GM19328 (cell line): ENCODE data around the gene MMP1.

Experiments used
- ATAC-seq: cut with Tn5 transposase; IDR thresholded peaks from one replicate; pipeline ENCODE4 v1.9.1; 2021; ENCODE audit warnings: mild to moderate bottlenecking, moderate library complexity; ENCODE audit not compliant: unreplicated experiment

The MMP1 gene

DNA sequence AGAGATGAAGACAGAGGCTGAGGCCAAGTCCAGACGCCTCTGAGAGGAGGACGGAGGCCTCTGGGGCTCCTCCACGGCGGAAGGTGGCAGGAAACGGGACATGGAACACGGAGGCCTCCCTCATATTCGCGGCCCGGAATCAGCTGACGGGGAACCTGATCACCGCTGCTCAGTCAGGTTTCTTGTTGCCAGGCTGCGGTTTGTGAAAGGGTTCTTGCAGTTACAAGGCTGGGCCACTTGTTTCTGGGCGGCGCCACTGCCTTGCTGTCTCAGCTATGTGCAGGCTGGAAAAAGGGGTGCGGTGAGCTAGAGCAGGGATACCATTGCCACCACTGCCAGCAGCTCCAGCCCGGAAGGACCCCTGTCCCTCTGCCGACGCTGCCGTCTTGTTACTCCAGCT, 10.0 kb upstream of the MMP1 start:
- no peak for ATAC-seq

DNA sequence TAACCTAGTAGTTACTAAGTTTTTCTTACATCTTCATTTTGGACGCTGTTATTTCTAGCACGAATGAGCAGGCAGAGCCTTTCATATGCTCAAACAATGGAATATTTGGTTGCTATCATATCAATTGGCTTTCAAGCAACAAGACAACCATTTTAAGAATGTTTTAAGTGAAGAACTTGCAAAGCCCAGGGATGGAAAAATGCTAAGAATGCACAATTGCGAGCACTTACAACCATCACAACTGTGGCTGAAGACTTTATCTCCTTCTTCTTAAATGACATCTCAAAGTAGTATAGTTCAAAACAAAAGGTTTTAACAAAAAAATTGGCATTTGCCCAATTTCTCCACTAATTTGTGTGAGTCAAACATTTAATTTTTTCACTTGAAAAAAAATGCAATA, 8.3 kb upstream of the MMP1 start:
- no peak for ATAC-seq

DNA sequence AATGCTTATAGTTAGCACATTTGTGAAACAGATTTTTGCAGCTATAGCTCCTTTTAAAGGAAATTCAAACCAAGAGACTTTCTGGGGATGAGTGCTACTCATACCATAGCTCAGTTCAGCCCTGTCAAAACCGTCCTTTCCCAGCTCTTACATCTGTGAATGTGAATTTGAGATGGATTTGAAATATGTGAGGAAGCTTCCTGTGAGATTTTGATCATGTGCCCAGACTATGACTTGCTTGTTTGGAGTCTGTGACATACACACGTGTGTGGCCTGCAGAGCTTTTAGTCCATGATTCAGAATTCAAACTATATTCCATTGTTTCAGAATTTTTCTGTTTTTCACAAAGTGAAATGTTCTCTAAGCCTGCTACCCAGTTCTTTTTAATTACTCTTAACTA, 4.4 kb upstream of the MMP1 start:
- ATAC-seq = no peak

DNA sequence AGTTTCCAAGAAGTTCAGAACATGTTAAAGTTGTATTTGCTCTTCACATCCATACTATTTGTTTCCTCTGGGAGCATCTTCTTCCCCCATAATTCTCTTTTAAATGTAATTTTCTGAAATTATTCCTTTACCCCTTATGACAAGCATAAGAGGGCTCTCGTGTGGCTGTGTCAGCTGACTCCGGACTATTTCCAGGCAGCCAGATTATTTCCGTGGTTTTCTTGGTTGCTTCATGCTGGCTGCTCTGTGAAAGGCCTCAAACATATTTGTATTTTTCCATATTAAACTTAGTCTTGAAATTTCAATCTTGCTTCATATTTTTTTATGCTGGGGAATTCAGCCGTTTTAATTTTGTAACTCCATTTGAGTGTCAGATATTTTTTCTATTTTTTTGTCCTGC, 2.8 kb upstream of the MMP1 start:
- no peak for ATAC-seq

DNA sequence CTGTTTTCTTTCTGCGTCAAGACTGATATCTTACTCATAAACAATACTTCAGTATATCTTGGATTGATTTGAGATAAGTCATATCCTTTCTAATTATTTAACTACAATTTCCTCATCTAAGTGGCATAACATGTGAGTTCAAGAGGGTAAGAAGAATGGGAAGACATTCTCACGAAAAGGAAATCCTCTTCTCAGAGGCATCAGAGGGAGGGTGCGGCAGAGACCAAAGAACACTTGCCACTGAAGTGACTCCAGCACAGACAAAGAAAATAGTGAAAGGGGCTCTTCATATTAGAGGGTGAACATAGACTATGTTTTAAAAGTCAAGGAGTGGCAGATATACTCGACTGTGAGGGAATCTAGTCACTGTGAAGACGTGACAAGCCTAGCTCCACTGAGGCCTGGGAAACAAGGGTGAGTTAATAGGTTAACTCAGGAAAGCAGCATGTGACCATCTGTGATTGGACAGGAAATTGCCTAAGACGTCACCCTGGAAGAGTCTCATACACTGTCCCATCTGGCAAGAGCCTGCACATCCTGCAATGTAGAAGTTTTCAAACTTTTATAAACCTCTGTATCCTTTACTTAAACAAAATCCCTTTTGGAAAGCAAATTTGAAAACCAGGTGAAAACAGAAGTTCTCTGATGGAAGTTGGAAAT, 1.9 kb upstream of the MMP1 start:
- ATAC-seq = no peak

DNA sequence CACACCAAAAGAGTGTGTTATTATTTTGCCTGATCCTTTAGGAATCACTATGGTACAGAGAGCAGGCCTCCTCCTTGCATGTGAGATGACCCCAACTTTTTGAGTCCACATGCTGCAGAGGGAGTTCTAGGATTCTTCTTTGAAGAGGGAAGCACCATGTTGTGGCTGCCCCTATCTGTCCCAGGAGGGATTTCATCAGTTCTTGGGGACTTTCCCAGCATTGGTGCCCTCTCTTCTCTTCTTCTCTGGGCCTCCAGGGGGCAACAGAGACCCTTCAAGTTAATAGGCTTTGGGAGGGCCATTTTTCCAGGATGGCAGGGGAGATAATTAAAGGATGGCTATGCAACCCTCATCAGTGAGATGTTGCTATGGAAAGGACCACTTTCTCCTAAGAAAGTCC, 3.6 kb downstream of the MMP1 start:
- peak; percentile 86 for ATAC-seq

DNA sequence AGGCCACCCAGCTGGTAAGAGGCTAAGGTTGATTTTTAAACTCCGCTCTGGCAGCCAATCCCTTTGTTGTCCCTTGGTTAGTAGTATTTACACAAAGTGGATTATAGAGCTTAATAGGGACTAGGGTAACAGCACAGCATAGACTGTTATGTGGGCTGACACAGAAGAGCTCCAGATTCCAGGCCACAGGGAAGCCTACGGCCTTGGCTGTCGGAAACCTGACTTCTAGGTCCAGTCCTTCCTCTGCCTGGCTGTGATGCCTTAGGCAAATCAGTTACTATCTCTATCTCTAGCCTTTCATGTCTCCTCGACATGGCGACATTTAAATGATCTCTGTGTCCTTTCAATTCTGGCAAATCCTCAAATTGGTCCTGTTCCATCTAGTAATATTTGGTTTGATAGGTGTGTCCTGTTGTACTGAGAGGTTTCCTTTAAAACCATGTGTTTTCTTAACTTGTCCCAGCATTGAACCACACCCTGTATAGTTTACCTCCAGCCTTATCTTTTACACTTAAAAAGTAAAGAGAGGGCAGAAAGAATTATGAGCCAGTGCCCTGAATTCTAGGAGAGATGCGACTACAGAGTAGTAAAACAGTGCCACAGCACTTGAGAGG, 4.2 kb downstream of the MMP1 start:
- ATAC-seq = no peak

DNA sequence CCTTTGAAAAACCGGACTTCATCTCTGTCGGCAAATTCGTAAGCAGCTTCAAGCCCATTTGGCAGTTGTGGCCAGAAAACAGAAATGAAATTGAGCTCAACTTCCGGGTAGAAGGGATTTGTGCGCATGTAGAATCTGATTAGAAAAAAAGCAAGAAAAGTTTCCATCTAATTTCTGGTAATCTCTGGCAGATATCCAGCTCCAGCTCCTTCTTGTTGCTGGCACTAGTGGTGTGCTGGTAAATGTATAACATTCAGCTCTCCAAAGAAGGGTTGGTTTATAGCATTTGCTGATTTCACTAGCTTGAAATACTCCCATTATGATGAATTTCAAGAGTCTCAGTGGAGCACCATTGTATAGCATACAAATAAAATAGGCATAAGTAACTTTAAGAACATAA, 5.4 kb downstream of the MMP1 start:
- ATAC-seq = no peak

DNA sequence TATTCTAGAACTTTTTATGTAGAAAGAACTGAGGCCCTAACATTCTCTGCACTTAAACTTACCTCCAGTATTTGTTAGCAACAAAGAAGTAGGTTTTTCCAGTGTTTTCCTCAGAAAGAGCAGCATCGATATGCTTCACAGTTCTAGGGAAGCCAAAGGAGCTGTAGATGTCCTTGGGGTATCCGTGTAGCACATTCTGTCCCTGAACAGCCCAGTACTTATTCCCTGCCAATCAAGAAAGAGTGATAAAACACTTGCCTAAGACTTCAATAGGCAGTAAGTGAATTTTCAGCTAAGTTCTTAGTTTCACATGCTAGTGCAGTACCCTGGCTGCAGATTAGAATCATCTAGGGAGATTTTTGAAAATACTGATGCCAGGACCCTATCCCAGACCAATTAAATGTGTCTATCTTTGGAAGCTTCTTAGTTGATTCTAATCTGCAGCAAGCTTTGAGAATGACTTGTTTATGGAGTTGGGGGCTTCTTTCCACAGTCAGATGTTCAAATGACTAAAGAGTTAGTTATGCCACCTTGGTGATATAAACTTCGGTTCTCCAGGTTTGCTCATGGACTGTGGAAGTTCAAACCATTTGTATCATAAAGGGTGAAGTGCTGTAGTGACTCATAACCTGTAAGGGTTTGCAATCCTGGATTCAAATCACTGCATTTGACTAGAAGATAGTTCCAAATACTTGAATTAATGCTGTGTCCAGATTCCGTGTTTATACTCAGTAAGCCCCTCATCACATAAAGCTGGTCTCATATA, 6.5 kb downstream of the MMP1 start:
- ATAC-seq = no peak

DNA sequence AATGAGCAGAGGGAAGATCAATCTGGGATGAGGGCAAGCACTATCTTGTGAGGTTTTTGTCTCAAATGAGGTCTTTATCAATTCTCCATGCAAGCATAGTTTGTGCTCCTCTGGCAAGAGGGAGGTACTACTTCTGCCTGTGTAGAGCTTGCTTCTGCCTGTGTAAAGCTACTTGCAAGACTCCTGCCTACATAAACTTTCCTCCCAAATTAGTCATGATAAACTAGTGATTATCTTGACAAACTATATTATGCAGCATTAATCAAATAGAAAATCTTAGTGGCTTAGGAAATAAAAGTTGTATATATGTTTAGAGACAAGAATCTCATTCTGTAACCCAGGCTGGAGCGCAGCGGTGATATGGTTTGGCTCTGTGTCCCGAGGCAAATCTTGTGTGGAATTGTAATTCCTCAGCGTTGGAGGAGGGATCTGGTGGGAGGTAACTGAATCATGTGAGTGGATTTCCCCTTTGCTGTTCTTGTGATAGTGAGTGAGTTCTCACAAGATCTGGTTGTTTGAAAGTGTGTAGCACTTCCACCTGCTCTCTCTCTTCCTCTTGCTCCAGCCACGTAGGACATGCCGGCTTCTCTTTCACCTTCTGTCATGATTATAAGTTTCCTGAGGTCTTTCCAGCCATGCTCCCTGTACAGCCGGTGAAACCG, 9.5 kb downstream of the MMP1 start:
- ATAC-seq = no peak

DNA sequence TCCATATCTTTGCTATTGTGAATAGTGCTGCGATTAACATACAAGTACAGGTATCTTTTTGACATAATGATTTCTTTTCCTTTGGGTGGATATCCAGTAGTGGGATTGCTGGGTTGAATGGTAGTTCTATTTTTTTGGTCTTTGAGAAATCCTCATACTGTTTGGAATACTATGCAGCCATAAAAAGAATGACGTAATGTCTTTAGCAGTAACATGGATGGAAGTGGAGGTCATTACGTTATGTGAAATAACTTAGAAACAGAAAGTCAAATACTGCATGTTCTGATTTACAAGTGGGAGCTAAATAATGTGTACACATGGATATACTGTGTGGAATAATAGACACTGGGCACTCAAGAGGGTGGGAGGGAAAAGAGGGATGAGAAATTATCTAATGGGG, 13.6 kb downstream of the MMP1 start:
- no peak for ATAC-seq

DNA sequence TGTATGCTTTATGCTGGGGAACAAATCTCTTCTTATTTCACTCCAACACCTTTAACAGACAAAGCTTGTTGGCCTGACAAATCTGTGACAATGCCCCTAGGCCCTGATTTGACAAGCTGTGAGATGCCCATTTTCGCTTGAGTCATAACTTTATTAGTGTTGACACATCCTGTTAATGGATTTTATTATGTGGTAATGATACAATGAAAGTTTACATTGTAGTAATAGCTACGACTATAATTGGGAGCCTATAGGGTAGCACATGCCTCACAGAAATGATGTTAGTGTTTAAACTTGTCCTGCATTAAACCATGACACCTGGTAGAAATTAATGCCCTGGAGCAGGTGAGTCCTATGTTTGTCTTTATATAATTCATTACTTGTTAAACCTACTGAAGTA, 14.2 kb downstream of the MMP1 start:
- ATAC-seq = no peak

DNA sequence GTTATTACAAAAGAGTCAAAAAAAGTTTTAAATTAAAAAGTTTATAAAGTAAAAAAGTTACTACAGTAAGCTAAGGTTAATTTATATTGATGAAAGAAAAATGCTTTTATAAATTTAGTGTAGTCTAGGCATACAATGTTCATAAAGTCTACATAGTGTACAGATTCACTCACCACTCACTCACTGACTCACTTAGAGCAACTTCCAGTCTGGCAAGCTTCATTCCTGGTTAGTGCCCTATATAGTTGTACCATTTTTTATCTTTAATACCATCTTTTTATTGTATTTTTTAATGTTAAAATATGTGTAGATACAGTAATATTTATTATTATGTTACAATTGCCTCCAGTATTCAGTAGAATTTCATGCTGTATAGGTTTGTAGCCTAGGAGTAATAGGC, 14.9 kb downstream of the MMP1 start:
- ATAC-seq = no peak

DNA sequence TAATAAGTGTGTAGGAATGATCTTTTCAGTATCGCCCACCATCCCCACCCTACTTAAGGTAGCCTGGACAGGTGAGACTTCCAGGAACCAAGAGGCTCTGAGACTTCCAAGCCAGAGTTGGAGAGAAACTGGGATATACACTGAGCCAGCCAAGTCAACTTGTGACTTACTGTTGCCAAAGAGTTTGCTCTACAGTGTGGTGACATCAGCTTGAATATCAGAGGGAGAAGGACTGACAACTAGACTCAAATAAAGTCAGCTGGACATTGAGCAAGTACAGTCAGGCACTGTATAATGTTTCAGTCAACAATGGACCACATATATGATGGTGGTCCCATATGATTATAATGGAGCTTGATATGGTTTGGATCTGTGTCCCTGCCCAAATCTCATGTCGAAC, 16.3 kb downstream of the MMP1 start:
- ATAC-seq = no peak

DNA sequence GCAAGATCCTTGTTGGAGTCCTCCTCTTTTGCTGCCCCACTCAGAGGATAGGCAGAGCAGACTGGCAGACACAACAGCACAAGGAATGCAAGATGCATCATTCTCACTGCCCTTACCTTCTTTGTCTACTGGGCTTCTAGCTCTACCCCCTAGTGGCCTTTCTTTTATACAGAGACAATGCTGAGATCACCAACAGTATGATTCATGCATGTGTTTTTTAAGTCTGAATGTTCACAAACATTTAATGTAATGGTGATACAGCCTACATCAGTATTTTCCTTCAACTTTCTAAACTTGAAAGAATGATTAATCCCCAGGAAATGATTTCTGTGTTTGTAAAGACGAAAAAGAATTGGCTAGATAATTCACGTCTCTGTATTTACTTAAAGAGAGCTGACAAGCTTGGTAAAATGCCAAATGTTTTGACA, 17.5 kb downstream of the MMP1 start, which contains the start of gene MMP10:
TSS of gene MMP10 (minus strand) at position 138 of the 428 bp plus-strand sequence. CDS start at position 101, 37 bp downstream.
- ATAC-seq = peak; percentile 49

DNA sequence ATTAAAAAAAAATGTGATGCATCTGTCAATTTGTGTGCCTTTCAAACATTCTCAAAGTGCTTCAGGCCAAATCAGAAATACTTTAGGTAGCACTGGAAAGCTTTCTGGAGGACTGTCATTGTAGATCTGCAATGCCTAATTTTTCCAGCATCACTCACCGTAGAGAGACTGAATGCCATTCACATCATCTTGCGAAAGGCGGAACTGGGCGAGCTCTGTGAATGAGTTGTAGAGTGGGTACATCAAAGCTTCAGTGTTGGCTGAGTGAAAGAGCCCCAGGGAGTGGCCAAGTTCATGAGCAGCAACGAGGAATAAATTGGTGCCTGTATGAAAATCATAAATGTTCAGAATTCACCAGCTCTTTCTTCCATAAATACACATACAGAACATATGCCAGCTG, 21.5 kb downstream of the MMP1 start:
- no peak for ATAC-seq

DNA sequence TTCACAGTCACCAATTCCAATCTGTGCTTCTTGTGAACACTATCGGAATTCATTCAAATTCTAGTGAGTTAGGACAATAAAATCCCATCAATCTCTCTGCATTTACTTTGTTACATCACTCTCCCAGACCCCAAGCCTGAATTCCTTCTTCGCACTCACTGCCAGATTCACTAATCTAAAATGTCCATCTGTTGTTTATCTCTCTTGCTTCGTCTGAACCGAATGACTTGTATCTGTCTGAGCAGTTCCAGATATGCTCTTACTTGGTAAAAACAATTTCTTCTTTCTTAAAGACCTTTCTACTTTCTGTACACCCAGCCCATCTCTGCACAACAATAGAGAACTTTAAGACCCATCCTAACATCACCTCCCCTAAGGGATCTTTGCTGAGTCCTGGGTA, 24.6 kb downstream of the MMP1 start:
- no peak for ATAC-seq

DNA sequence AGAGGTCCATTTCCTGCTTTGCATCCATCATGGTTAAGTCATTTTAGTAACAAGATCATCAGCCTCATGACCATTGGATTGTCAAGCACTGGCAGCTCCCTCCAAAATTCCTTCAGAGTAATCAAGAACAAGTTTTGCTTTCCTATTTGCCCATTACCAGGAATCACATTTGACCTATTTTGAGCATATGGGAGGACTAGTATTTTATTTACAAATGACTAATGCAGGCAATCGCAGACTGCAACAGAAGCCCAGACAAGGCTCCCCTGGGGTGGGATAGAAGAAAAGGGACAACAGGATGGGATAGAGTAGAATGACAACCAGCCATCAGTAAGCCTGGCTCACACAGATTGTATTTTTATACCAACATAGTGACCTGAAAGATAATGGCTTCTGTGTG, 26.6 kb downstream of the MMP1 start:
- no peak for ATAC-seq

DNA sequence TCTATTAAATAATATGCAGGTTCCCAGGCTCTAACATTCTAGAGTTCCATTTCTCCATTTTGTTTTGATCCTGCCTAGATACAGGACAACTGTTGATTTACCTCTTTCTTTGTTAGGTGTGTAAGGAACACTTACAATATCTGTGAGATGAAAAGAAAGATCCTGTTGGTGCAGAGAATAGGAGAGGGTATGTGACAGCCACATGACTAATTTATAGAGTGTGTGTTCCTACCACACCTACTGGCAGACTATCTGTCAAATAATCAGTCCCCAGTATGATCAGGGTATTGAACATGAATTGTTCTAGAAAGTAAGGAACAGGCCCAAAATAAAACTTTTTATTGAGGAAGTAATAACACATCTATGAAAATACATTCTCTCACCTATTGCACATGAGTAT, 27.8 kb downstream of the MMP1 start:
- no peak for ATAC-seq

DNA sequence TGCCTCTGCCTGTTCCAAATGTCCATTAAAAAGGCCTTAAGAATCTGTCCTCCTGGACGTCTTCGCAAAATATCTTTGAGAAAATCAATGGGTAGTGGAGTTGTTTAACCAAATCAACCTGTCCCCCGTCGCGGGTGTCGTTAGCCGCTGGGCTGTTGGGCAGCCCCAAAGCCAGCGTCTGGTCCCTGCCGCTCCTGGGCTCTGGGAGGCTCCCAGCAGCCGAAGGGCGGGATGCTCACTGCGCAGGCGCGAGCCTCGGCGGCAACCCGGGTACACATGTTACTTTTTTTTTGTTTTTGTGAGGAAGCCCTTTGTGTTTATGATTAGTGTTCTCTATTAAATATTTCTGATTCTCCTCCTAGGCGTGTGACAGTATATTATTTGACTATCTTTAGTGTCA, 30.2 kb downstream of the MMP1 start:
- ATAC-seq = no peak

DNA sequence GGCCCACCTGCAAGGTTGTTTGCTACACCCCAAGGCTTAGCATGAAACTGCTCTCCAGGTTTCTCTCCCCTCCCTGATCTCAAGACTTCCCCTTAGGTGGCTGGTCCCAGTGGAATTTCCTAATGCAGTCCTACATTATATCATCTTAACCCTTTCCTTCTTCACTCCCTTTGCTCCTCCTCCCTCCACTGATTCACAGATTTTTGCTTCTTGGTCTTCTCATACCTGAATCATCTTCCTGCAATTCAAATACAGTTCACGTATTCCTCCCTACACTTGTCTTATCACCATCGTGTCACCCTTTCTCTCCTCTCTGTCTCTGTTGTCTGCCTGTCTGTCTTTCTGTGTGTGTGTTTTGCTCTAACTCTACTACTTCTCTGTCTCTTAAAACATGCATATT, 34.5 kb downstream of the MMP1 start:
- no peak for ATAC-seq

DNA sequence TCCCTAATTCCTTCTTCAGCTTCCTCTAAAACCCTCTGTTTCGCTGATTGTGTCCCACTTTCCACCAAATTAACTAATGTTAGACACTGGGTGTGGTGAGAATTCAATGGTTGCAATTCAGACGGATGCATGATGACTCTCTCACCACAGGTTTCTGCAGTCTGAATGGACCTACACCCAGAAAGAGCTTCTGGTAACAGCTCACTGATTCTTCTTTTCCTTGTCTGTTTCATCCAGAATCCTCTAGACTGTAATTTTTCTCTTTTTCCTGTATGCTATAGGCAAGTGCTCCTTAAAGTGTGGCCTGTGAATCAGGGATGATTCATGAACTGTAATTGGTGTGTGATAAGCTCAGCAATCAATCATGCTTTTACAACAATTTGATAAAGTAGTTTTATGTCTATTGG, 35.6 kb downstream of the MMP1 start:
- no peak for ATAC-seq
